GM11168 (cell line): ENCODE measurements around the gene DYNC1I1.

Experiments used
- in situ Hi-C: fragments of 300-500 bp; cut with MboI; formaldehyde crosslinking; loops from one replicate; pipeline ENCODE4 v1.12.0; 2022; ENCODE audit warnings: low sequenced_read_pairs; ENCODE audit not compliant: unreplicated experiment

Gene DYNC1I1

DNA sequence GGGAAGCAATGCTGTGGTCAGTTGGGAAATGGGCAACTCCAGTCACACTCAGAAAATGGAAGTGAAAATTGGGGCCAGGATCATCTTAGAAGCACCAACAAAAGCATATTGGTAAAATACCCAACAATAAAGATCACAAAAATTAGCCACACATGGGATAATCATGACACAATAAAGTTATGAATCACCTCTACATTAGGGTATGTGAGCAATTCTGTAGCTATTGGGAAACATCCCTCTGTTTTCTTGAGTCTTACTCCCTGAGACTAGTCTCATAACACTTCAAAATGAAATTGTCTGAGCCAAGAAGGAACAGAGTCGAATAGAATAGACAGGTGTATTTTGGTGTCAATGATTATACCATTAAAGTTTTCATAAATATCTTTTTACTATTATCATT is 178.3 kb downstream of the DYNC1I1 start:
- in situ Hi-C loops: no loop called here

GRCh38 chr7:95951531-95951930 is 179.2 kb downstream of the DYNC1I1 start:
- in situ Hi-C loops: no loop called here

DNA sequence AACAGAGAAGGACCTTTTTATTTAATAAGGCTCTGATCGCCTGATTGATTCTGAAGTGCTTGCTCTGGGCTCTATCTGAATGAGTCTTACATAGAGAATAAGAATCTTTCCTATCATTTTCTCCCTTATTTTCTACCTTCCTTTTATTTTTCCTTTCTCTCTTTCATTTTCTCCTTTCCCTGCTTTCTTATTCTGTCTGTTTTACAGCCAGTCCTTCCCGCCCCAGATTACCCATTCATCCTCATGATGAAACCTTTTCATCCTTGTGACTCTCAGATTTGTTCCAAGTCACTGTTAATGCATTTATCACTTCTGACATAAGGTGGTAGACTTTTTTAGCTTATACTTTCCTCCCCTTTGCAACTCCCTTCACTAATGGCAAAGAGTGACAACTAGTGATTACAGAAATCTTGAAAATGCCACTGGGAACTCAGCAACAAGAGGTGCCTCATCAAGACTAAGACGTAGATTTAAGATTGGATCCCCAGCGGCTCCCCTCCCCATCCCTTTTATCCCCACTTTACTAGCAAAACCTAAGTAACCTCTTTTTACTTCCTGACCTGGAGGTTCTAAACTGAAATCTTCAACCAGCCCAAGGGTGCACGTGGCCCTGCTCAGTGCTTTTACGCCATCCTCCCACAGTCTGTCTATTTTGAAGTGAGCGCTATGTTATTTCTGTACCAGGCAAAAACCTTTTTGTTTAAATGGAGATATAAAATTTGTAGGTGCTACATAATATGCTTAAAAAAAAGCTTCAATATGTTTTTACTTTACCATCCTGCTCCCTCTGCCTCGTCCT is 179.8 kb downstream of the DYNC1I1 start:
- in situ Hi-C loops: no loop called here

DNA sequence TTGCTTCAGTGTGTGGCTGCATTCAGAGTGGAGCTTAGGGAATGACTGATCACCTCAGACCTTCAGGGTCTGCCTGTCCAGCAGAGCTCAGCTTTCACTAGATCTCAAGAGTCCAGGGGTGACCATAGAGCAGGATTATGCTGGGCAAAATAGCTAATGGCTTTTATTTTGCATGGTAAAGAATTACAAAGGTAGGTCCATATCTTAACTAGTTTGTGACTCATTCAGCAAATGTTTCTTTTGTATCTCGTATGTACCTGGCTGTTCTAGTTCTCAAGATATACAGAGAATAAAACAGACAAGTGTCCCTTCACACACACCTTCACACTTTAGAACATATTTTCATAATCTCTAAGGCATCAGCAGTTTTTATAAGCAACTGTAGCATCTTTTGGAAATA is 180.5 kb downstream of the DYNC1I1 start:
- in situ Hi-C loops: no loop called here

- in situ Hi-C loops: no loop called here
Measured at GRCh38 chr7:95955748-95956147, 183.4 kb downstream of the DYNC1I1 start.

DNA sequence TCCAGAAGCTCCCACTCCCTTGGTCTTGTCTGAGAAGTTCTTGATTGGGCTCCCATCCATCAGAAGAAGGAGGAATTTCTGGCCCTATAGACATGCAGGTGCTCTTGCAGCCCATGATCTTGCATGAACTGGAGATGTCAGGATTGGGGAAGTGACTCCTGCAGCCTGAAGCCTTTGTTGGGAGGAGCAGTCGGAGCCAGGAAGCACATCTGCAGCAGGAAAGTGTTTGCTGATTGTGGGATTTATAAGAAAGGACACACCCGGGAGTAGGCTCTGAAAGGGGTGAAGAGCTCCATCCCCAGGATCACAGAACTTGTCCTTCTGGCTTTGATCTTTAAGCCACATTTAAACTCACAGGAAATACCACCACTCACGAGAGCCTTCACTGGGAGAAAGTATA is 185.2 kb downstream of the DYNC1I1 start:
- in situ Hi-C loops: no loop called here

DNA sequence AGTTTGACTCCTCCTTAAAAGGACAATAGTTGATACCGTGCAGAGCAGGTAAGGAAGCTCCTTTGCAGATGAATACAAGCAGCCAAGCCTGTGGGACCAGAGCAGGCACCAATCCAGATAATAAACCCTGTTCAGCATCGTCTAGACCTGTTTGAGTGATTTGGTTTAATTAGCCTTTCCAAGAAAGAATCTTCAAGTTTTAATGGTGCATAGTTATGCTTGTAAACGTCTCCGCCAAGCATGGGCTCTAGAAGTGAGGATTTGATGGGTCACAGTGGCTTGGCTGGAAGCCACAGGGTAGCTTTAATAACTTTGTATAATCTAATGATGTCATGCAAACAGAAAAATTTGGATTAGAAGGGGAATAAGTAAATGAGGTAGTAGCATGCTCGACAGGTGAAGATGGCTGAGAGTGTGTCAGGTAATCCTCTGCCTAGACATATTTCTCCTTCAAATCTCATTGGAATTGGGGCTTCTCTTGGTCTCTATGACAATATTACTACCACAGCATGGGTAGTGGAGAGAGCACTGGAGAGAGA is 188.4 kb downstream of the DYNC1I1 start:
- in situ Hi-C loops: no loop called here

- in situ Hi-C loops: no loop called here
Measured at GRCh38 chr7:95963446-95963990, 191.2 kb downstream of the DYNC1I1 start.

DNA sequence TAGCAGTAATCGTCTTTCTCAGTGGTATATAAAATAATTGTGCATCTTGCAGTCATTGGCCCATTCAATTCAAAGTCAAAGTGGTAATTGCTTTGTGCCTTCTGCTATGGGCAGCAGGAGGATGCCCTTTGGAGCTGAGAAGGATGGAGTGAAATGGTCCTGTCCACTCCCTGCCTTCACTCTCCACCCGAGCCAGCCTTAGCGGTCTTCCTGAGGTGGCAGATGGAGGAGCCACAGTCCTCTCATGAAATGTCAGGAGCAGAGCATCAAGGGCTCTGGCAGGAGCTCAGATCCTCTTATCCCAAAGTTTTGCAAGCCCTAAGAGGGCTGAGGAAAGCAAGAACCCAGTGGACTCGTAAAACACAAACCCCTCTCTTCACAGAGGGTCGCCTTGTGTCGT is 199.4 kb downstream of the DYNC1I1 start:
- in situ Hi-C loops: no loop called here

DNA sequence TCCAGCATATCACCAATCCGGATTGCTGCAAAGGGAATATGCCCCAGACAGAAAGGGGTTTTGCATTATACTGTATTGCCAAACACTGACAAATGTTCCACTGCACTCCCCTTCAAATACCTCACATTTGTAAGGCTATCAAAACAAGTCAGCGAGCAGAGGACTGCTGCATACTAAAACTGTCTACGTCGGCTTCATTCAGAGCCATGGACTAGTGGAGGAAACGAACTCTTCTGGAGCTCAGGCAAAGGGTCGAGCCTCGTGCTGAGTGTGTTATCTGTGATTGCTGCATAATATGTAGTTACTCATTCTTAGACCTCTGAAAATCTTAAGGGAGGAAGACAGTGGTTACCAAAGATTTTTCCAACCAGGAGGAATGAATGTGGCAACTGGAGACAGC is 200.2 kb downstream of the DYNC1I1 start:
- in situ Hi-C loops: no loop called here

GRCh38 chr7:95974108-95974507 is 201.8 kb downstream of the DYNC1I1 start:
- in situ Hi-C loops: no loop called here

DNA sequence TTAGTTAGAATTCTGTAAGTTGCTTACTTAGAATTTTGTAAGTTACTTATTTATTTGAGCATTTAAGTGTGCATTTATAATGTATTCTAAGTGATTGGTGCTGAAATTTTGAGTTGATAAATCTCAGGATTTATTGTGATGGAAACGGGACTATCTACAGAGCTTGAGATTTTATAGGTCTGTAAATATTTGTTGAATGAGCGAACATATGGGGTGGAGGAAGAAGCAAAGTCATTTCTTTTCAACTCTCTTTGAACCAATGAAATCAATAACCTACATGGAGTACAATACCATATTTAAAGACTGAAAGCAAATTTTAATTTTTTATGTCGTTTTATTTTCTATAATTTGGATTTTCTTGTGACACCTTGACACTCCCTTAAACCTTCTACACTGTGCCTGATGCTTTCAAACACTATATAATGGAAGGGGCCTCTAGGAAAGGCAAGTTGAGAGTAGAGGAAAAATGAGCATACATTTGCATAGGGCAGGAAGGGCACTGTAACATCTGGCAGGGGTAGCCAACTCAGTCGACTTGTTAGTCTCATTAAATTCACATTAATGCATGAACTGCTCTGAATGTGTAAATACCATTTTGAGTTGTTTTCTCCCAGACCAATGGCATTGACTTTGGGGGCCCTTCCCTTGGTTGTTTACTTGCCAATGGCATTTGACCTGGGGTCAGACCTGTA is 204.2 kb downstream of the DYNC1I1 start:
- in situ Hi-C loops: no loop called here

DNA sequence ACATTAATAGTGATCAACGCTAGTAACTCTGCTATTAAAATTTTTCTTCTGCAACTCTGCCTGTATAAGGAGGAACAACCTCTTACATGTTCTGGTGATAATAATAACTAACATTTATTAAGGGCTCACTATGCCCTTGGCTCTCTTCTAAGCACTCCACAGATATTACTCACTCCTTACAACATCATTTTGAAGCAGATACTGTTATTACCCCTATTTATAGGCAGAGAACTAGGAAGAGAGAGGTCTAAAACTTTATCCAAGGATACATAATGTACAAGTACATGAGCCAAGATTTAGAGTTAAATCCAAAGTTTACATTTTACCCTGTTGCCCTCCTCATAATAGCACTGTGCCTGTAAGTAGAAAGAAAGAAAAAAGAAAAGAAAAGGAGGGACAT is 205.6 kb downstream of the DYNC1I1 start:
- in situ Hi-C loops: no loop called here

DNA sequence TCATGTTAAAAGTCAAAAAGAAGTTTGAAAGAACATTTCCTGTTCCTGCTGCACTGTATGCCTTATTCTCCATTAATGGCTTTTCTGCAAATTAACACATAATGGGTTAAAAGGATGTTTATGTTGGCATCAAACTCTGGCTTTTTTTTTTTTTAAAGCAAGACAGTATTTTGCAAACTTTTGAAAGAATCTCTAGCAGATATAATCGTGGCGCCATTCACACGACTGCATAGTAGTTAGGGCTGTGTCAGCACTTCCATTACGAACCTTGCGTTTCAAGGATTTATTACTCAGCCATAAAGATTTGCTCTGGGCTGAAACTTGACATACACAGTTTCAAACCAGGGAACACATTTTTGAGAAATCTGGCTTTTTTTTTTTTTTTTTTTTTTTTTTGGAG is 207.8 kb downstream of the DYNC1I1 start:
- in situ Hi-C loops: no loop called here

GRCh38 chr7:95980706-95981105 is 208.4 kb downstream of the DYNC1I1 start:
- in situ Hi-C loops: no loop called here

- in situ Hi-C loops: no loop called here
Measured at GRCh38 chr7:95986178-95986764, 213.9 kb downstream of the DYNC1I1 start.

GRCh38 chr7:95989301-95989700 is 216.9 kb downstream of the DYNC1I1 start:
- in situ Hi-C loops: no loop called here

- in situ Hi-C loops: no loop called here
Measured at GRCh38 chr7:95993380-95993779, 221.0 kb downstream of the DYNC1I1 start.

DNA sequence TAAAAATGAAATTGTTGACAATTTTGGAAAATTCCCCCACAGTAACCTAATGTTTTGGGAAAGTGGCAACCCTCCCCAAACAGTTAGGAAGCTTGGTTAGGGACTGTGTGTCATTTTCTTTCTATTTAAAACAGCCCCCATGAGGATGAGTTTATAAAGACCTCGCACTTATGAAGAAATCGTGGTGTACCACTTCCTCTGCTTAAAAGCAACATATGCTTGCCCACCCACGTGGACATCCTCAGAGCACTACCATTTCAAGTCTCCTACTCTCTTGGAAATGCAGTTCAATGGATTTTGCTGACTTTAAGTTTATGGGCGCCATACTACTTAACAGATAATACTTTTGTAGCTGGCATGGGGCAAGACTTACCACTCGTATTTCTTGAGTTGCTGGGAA is 223.8 kb downstream of the DYNC1I1 start:
- in situ Hi-C loops: no loop called here

DNA sequence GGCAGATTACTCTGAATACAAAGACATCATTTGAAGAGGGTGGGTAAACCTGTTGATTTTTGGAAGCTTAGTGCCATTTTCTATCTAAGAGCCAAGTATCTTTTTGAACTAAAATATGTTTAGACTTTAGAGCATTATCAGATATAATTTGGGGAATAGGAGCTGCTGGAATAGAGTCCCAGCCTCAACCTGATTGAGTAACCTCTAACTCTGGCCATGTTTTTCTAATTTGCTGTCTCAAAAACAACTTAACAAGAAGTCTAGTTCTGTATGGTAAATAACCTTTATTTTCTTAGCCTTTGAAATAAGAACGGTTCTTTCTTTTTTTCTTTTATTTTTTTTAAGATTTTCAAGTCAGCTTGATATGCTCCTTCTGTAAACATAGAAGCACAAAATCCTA is 224.5 kb downstream of the DYNC1I1 start:
- in situ Hi-C loops: no loop called here

GRCh38 chr7:95997632-95998031 is 225.3 kb downstream of the DYNC1I1 start:
- in situ Hi-C loops: no loop called here
